K562 (cell line): ENCODE results near the gene HSF4. TPM values are rescaled to one million over a fixed set of nuclear protein-coding genes. Genes with fewer than 3 reads are reported as not detected.
A peak's percentile ranks its signal among the peaks of the same experiment; 100 is the strongest.

Source experiments
- ATAC-seq: fragments of 200-7000 bp; cut with Tn5 transposase; 3 replicates; pipeline ENCODE4 v1.9.1; 2020; ENCODE audit warnings: moderate library complexity
- BruUV-seq: library from RNA; stranded (reverse); fragments of 400-500 nt; replicated peaks from 2 replicates; lab custom pipeline; 2021; lab: Mats Ljungman, UMichigan
- CTCF ChIA-PET: fragments of 300-600 bp; formaldehyde crosslinking; extraction: SDS; loops from one replicate; lab custom pipeline; 2021; ENCODE audit warnings: low intra/inter-chr PET ratio; lab: Yijun Ruan, JAX
- POLR2A ChIA-PET: fragments of 300-600, 350-650 bp; sonication (Branson Sonifier 250); formaldehyde crosslinking; extraction: SDS; loops from one replicate; lab custom pipeline; 2021; ENCODE audit warnings: antibody characterized with exemption, inconsistent platforms; lab: Yijun Ruan, JAX
- DNase-seq, 4 experiments: peaks; one replicate each; pipeline versions ENCODE4 v3.0.0 to v3.0.0-alpha.2; 2011 to 2018; ENCODE audit warnings: low spot score in 3 of 4, mixed read lengths in 3 of 4; ENCODE audit errors: extremely low read depth in 1 of 4
- FAIRE-seq: peaks from 2 replicates; lab custom pipeline; 2011; peaks lifted over from hg19 to GRCh38; lab: Jason Lieb, UNC
- H2AFZ ChIP-seq: 2 replicates; pipeline ENCODE4 v1.6.0; 2011; ENCODE audit warnings: low read depth, low read length, control low read depth, inconsistent platforms
- H3K27ac ChIP-seq: fragments of 200-600 bp; 3 replicates; pipeline ENCODE4 v1.8.0; 2011; ENCODE audit warnings: low read depth, mild to moderate bottlenecking, control low read depth, inconsistent platforms, low read length, moderate library complexity, mixed read lengths; ENCODE audit errors: extremely low read depth
- H3K27me3 ChIP-seq, 2 experiments: fragments of 300-600 bp in 1 of 2; 2 replicates in 1 of 2; 3 replicates in 1 of 2; pipeline versions ENCODE4 v1.6.0 to v1.8.0; 2011; ENCODE audit warnings: inconsistent platforms in 2 of 2, low read length in 2 of 2, mild to moderate bottlenecking in 1 of 2, mixed read lengths in 1 of 2, moderate library complexity in 1 of 2; ENCODE audit not compliant: control insufficient read depth in 2 of 2, insufficient read depth in 2 of 2
- H3K36me3 ChIP-seq: fragments of 300-600 bp; 3 replicates; pipeline ENCODE4 v1.8.0; 2011; ENCODE audit warnings: mild to moderate bottlenecking, low read length, inconsistent platforms; ENCODE audit not compliant: control insufficient read depth, insufficient read depth
- H3K4me1 ChIP-seq, 2 experiments: fragments of 200-600 bp in 1 of 2; replicated peaks in 1 of 2; 2 replicates in 1 of 2; 3 replicates in 1 of 2; pipeline versions ENCODE4 v1.5.1 to v1.8.0; 2011; ENCODE audit warnings: inconsistent platforms in 2 of 2, low read length in 2 of 2, mild to moderate bottlenecking in 1 of 2, mixed read lengths in 1 of 2, moderate library complexity in 1 of 2; ENCODE audit not compliant: control insufficient read depth in 2 of 2, insufficient read depth in 2 of 2
- H3K4me2 ChIP-seq: 2 replicates; pipeline ENCODE4 v1.6.1; 2011; ENCODE audit warnings: low read length, control low read depth, inconsistent platforms, mixed read lengths; ENCODE audit not compliant: insufficient read depth
- H3K4me3 ChIP-seq: fragments of 200-600 bp; sonication (generic), shearing (Covaris generic); 2 replicates; pipeline ENCODE4 v1.5.1; 2016; ENCODE audit warnings: control low read depth, inconsistent platforms
- H3K79me2 ChIP-seq: fragments of 200-600 bp; 3 replicates; pipeline ENCODE4 v1.8.0; 2011; ENCODE audit warnings: low read length, inconsistent platforms; ENCODE audit not compliant: control insufficient read depth, insufficient read depth
- H3K9ac ChIP-seq, 2 experiments: 2 replicates each; pipeline versions ENCODE4 v1.6.0 to v1.6.1; 2011; ENCODE audit warnings: low read depth in 2 of 2, low read length in 2 of 2, control low read depth in 1 of 2, inconsistent platforms in 1 of 2, mild to moderate bottlenecking in 1 of 2, mixed read lengths in 1 of 2; ENCODE audit not compliant: insufficient read depth in 1 of 2
- H3K9me1 ChIP-seq: one replicate; pipeline ENCODE4 v1.6.0; 2011; ENCODE audit warnings: inconsistent platforms, mild to moderate bottlenecking, low read length, moderate library complexity; ENCODE audit not compliant: control insufficient read depth, insufficient read depth
- H3K9me3 ChIP-seq: replicated peaks from 2 replicates; pipeline ENCODE4 v1.5.1; 2011; ENCODE audit warnings: low read depth, low read length, inconsistent platforms; ENCODE audit not compliant: control insufficient read depth, insufficient read depth
- H4K20me1 ChIP-seq: replicated peaks from 2 replicates; pipeline ENCODE4 v1.6.1; 2011; ENCODE audit warnings: low read length, inconsistent platforms, mixed read lengths; ENCODE audit not compliant: control insufficient read depth, insufficient read depth
- BCL6 ChIP-seq: fragments of 250-450 bp; sonication (Bioruptor Pico); IDR thresholded peaks from 2 replicates; pipeline ENCODE4 v1.4.0; 2020
- CC2D1A ChIP-seq: fragments of 450-650 bp; IDR thresholded peaks from 2 replicates; pipeline ENCODE4 v1.6.1; 2017; ENCODE audit warnings: mild to moderate bottlenecking
- CTBP1 ChIP-seq: fragments of 450-650 bp; IDR thresholded peaks from 2 replicates; pipeline ENCODE4 v1.6.1; 2016; ENCODE audit warnings: borderline replicate concordance
- CXXC5 ChIP-seq: fragments of 250-450 bp; sonication (Bioruptor Pico); IDR thresholded peaks from 2 replicates; pipeline ENCODE4 v1.8.0; 2022; ENCODE audit warnings: inconsistent platforms, mild to moderate bottlenecking, moderate library complexity
- ESRRA ChIP-seq: fragments of 450-650 bp; IDR thresholded peaks from 2 replicates; pipeline ENCODE4 v1.6.1; 2014; ENCODE audit warnings: low read depth, mild to moderate bottlenecking, moderate library complexity, borderline replicate concordance
- ETS1 ChIP-seq: conservative IDR thresholded peaks from 2 replicates; pipeline ENCODE4 v1.6.1; 2011; ENCODE audit warnings: low read depth, mild to moderate bottlenecking, low read length; ENCODE audit not compliant: control insufficient read depth
- FOS ChIP-seq: IDR thresholded peaks from 3 replicates; pipeline ENCODE4 v1.6.1; 2011; ENCODE audit not compliant: insufficient read length; ENCODE audit errors: extremely low read depth
- HBP1 ChIP-seq: fragments of 450-650 bp; formaldehyde crosslinking; IDR thresholded peaks from 2 replicates; pipeline ENCODE4 v1.4.0; 2022; ENCODE audit warnings: missing genetic modification characterization
- HNRNPLL ChIP-seq: fragments of 200-400 bp; formaldehyde crosslinking; IDR thresholded peaks from 2 replicates; pipeline ENCODE4 v1.6.1; 2017; ENCODE audit warnings: low read length, low read depth, mild to moderate bottlenecking; ENCODE audit not compliant: poor library complexity, severe bottlenecking
- KAT7 ChIP-seq: sonication (generic); formaldehyde crosslinking; IDR thresholded peaks from 2 replicates; pipeline ENCODE4 v1.8.0; 2022; ENCODE audit warnings: missing genetic modification reagents, mild to moderate bottlenecking, borderline replicate concordance
- MXI1 ChIP-seq: IDR thresholded peaks from 2 replicates; pipeline ENCODE4 v1.6.1; 2011; ENCODE audit warnings: low read depth, mild to moderate bottlenecking, improper control_type of control experiment, low read length
- POLR2A ChIP-seq: fragments of 450-650 bp; conservative IDR thresholded peaks from 2 replicates; pipeline ENCODE4 v1.6.1; 2016
- SAP30 ChIP-seq: fragments of 200-600 bp; sonication (generic); IDR thresholded peaks from 2 replicates; pipeline ENCODE4 v1.6.1; 2012; ENCODE audit warnings: borderline replicate concordance, low read depth, mild to moderate bottlenecking, moderate library complexity, low read length, control low read depth, inconsistent platforms; ENCODE audit not compliant: insufficient read depth, poor library complexity, severe bottlenecking
- USF1 ChIP-seq: sonication (generic); formaldehyde crosslinking; IDR thresholded peaks from 2 replicates; pipeline ENCODE4 v1.9.0; 2022; ENCODE audit warnings: mild to moderate bottlenecking, missing genetic modification reagents
- ZBTB43 ChIP-seq: sonication (generic); formaldehyde crosslinking; IDR thresholded peaks from 2 replicates; pipeline ENCODE4 v1.8.0; 2023; ENCODE audit warnings: mild to moderate bottlenecking, missing genetic modification reagents
- WGBS: fragments of 100-300 bp; shearing (Covaris generic); methylation state at CpG from one replicate; pipeline ENCODE4 v1.1.6; 2016; ENCODE audit warnings: low coverage, mixed read lengths; ENCODE audit not compliant: insufficient coverage; ENCODE audit errors: missing lambda C conversion rate; 5-methylcytosine and 5-hydroxymethylcytosine counted together
- in situ Hi-C: fragments of 300-500 bp; cut with MboI; formaldehyde crosslinking; loops from 4 replicates; pipeline ENCODE4 v1.15.0; 2018; ENCODE audit warnings: inconsistent platforms, mixed read lengths
- intact Hi-C: fragments of 100-400 bp; cut with micrococcal nuclease; formaldehyde crosslinking; loops from 2 replicates; pipeline ENCODE4 v1.14.2; 2022
- polyA plus RNA-seq, 8 experiments: library from polyadenylated mRNA; depleted of rRNA in 4 of 8; stranded (reverse) in 5 of 8; unstranded in 3 of 8; fragments of >200 nt; fragmentation: Nextera tagmentation in 2 of 8; fragmentation: Illumina TruSeq in 1 of 8; extraction: Ambion mirVana in 2 of 8; extraction: Trizol in 1 of 8; gene quantifications; 2 replicates each; pipeline versions ENCODE4 v1.2.1 to v1.2.3, GENCODE V29; 2011 to 2014; ENCODE audit warnings: inconsistent platforms in 1 of 8, missing spikeins in 1 of 8
- total RNA-seq, 7 experiments: library from RNA; depleted of rRNA in 6 of 7; stranded (reverse); fragments of >200 nt in 6 of 7; fragmentation: Illumina TruSeq in 2 of 7; extraction: Trizol in 2 of 7; gene quantifications; 2 replicates each; pipeline versions ENCODE4 v1.2.1 to v1.2.3, GENCODE V29; 2011 to 2021; ENCODE audit warnings: low replicate concordance in 1 of 7

HSF4 gene
- total and polyA plus RNA-seq, 9 of the 15 experiments (the other 6 are each of a cell fraction or from before 2014, with no cell fraction given), result 0.50 to 35.4 (median 8.8) TPM; not detected in 1

- Histone ChIP-seq H3K79me2 (peaks cover 46% of the 10 kb centered on the region), H4K20me1 (no peaks in the 10 kb centered on the region), H2AFZ (peak within 1 kb of the TSS; percentile 88), H3K4me3 (peak within 1 kb of the TSS; percentile 83), H3K4me1 (peaks cover 38 to 69% of the 10 kb centered on the region in 2 experiments), H3K9me1 (no peaks in the 10 kb centered on the region), H3K36me3 (peaks cover 44% of the 10 kb centered on the region), H3K9me3 (no peaks in the 10 kb centered on the region), H3K9ac (peak within 1 kb of the TSS; percentile 88 to 95), H3K27ac (peak within 1 kb of the TSS; percentile 63), H3K4me2 (peak within 1 kb of the TSS; percentile 97), H3K27me3 (no peaks in the 10 kb centered on the region)
- intact Hi-C loops, result loop anchor here (2.0 to 5.0 kb wide), 2 partner anchors 35 to 55 kb away; partner anchors contain the start of genes FHOD1 and TMEM208
- BruUV-seq, result TSS peak; percentile 67
- ChIA-PET CTCF (no interaction called here), POLR2A (interaction anchor here (0.7 to 1.1 kb wide), 3 partner anchors 15 to 480 kb away, joined by 3 to 4 read pairs (median 3); no protein-coding TSS in a partner anchor)
- FAIRE-seq (peak; percentile 98), DNase-seq (peak; percentile 88 to 96 (median 90)), ATAC-seq (peak; percentile 98)
- in situ Hi-C loops, result no loop called here
- WGBS, result 0% methylated on average over 39 of the region's 54 CpGs
- TF ChIP-seq CTBP1 (peak; percentile 54), MXI1 (0 out of 2 replicates have a peak, but pooled peaks have one; percentile 50), USF1 (CRISPR knock-in tag) (peak; percentile 51; the same call in 1 of the 2 replicates), HNRNPLL (peak; percentile 25), ESRRA (peak; percentile 77; the same call in 1 of the 2 replicates), HBP1 (peak; percentile 78; the same call in 1 of the 2 replicates), SAP30 (peak; percentile 87), KAT7 (0 out of 2 replicates have a peak, but pooled peaks have one; percentile 32), POLR2A (peak; percentile 66; the same call in 1 of the 2 replicates), CXXC5 (CRISPR knock-in tag) (peak; percentile 90), ZBTB43 (CRISPR knock-in tag) (0 out of 2 replicates have a peak, but pooled peaks have one; percentile 35), ETS1 (peak; percentile 89), BCL6 (CRISPR knock-in tag) (no peak), FOS (no peak), CC2D1A (no peak)
Measured at GRCh38 chr16:67191995-67192681, 27.6 kb downstream of the HSF4 start, which contains the start of gene E2F4. TSS of gene E2F4 (plus strand) at chr16:67192155. CDS start at chr16:67192228, 73 bp downstream.
